IMR-90 (cell line): ENCODE measurements around the gene ISCU. TPM values are rescaled to one million over a fixed set of nuclear protein-coding genes. Genes with fewer than 3 reads are reported as not detected.
"Not testable (repeated sequence)": the region's sequence is repeated elsewhere in the genome, so short reads cannot be mapped to it uniquely, and the experiment has no call there.

ENCODE experiments used
- ATAC-seq: fragments of 200-7000 bp; cut with Tn5 transposase; 2 replicates; pipeline ENCODE4 v1.9.1; 2020; ENCODE audit warnings: low read depth, mild to moderate bottlenecking, moderate library complexity
- BruUV-seq: library from RNA; stranded (reverse); fragments of 400-500 nt; replicated peaks from 2 replicates; lab custom pipeline; 2021; lab: Mats Ljungman, UMichigan
- CTCF ChIA-PET: fragments of 300-600 bp; formaldehyde crosslinking; extraction: SDS; loops from one replicate; lab custom pipeline; 2021; ENCODE audit warnings: antibody characterized with exemption; lab: Yijun Ruan, JAX
- POLR2A ChIA-PET: fragments of 300-600 bp; sonication (Branson Sonifier 250); formaldehyde crosslinking; loops from one replicate; lab custom pipeline; 2022; ENCODE audit warnings: antibody characterized with exemption; ENCODE audit not compliant: unreplicated experiment; lab: Charles Lee
- DNase-seq: peaks from one replicate; pipeline ENCODE4 v3.0.0; 2013
- H2AFZ ChIP-seq: replicated peaks from 2 replicates; pipeline ENCODE3; 2013; ENCODE audit warnings: low read length, mild to moderate bottlenecking; ENCODE audit not compliant: poor library complexity
- H2AK5ac ChIP-seq: 2 replicates; pipeline ENCODE4 v1.6.1; 2013; ENCODE audit warnings: low read depth, low read length, inconsistent platforms
- H2AK9ac ChIP-seq: replicated peaks from 2 replicates; pipeline ENCODE3; 2013; ENCODE audit warnings: mild to moderate bottlenecking, low read depth, low read length, moderate library complexity; ENCODE audit not compliant: poor library complexity
- H2BK120ac ChIP-seq: 2 replicates; pipeline ENCODE4 v1.6.1; 2013; ENCODE audit warnings: low read depth, low read length, inconsistent platforms
- H2BK15ac ChIP-seq: 3 replicates; pipeline ENCODE4 v1.6.1; 2013; ENCODE audit warnings: low read depth, low read length, inconsistent platforms
- H2BK20ac ChIP-seq: 2 replicates; pipeline ENCODE4 v1.6.1; 2013; ENCODE audit warnings: low read depth, mild to moderate bottlenecking, inconsistent platforms, low read length, moderate library complexity
- H2BK5ac ChIP-seq: 2 replicates; pipeline ENCODE4 v1.6.1; 2013; ENCODE audit warnings: mild to moderate bottlenecking, low read depth, low read length, inconsistent platforms; ENCODE audit not compliant: poor library complexity, severe bottlenecking
- H3K14ac ChIP-seq: replicated peaks from 2 replicates; pipeline ENCODE4 v1.6.1; 2013; ENCODE audit warnings: low read depth, low read length, inconsistent platforms
- H3K18ac ChIP-seq: 2 replicates; pipeline ENCODE4 v1.6.1; 2013; ENCODE audit warnings: low read depth, low read length, control low read depth
- H3K23ac ChIP-seq: 2 replicates; pipeline ENCODE4 v1.6.1; 2013; ENCODE audit warnings: low read depth, low read length, inconsistent platforms
- H3K27ac ChIP-seq: 2 replicates; pipeline ENCODE4 v1.5.1; 2013; ENCODE audit warnings: mild to moderate bottlenecking, control low read depth, low read length; ENCODE audit not compliant: insufficient read depth
- H3K27me3 ChIP-seq: 2 replicates; pipeline ENCODE4 v1.6.1; 2013; ENCODE audit warnings: low read length; ENCODE audit not compliant: control insufficient read depth, insufficient read depth
- H3K36me3 ChIP-seq: 2 replicates; pipeline ENCODE4 v1.6.1; 2013; ENCODE audit warnings: low read length, mixed read lengths; ENCODE audit not compliant: control insufficient read depth, insufficient read depth
- H3K4ac ChIP-seq: 2 replicates; pipeline ENCODE4 v1.6.1; 2013; ENCODE audit warnings: low read depth, low read length, inconsistent platforms
- H3K4me1 ChIP-seq: 2 replicates; pipeline ENCODE4 v1.6.1; 2013; ENCODE audit warnings: low read length, mixed read lengths; ENCODE audit not compliant: control insufficient read depth, insufficient read depth
- H3K4me2 ChIP-seq: 2 replicates; pipeline ENCODE4 v1.6.1; 2013; ENCODE audit warnings: low read depth, mild to moderate bottlenecking, control low read depth, low read length, moderate library complexity
- H3K4me3 ChIP-seq: 2 replicates; pipeline ENCODE4 v1.5.1; 2013; ENCODE audit warnings: low read depth, mild to moderate bottlenecking, control low read depth, low read length, moderate library complexity; ENCODE audit not compliant: insufficient read depth
- H3K56ac ChIP-seq: 2 replicates; pipeline ENCODE4 v1.6.1; 2013; ENCODE audit warnings: low read length, inconsistent platforms; ENCODE audit not compliant: insufficient read depth; ENCODE audit errors: extremely low read depth
- H3K79me1 ChIP-seq, 2 experiments: 2 replicates each; pipeline ENCODE4 v1.6.1; 2013; ENCODE audit warnings: low read length in 2 of 2, inconsistent platforms in 1 of 2, low read depth in 1 of 2
- H3K9ac ChIP-seq: 2 replicates; pipeline ENCODE4 v1.6.1; 2013; ENCODE audit warnings: low read depth, low read length, control low read depth
- H3K9me1 ChIP-seq: 2 replicates; pipeline ENCODE4 v1.6.1; 2013; ENCODE audit warnings: low read length, inconsistent platforms; ENCODE audit not compliant: insufficient read depth
- H3K9me3 ChIP-seq: 2 replicates; pipeline ENCODE4 v1.6.1; 2013; ENCODE audit warnings: low read length; ENCODE audit not compliant: control insufficient read depth, insufficient read depth
- H4K20me1 ChIP-seq: 2 replicates; pipeline ENCODE4 v1.6.1; 2013; ENCODE audit warnings: low read length, inconsistent platforms; ENCODE audit not compliant: insufficient read depth
- H4K5ac ChIP-seq: 2 replicates; pipeline ENCODE4 v1.6.1; 2013; ENCODE audit warnings: mild to moderate bottlenecking, low read depth, low read length, control low read depth
- H4K8ac ChIP-seq, 2 experiments: 2 replicates each; pipeline ENCODE4 v1.6.1; 2013; ENCODE audit warnings: low read depth in 2 of 2, low read length in 2 of 2, control low read depth in 1 of 2, inconsistent platforms in 1 of 2
- H4K91ac ChIP-seq: 2 replicates; pipeline ENCODE4 v1.6.1; 2013; ENCODE audit warnings: low read depth, low read length, inconsistent platforms; ENCODE audit not compliant: insufficient read depth
- WGBS, 2 experiments: methylation state at CpG; one replicate each; pipeline versions ENCODE4 v1.1.5 to v1.1.7; 2013; ENCODE audit warnings: missing lambda C conversion rate in 2 of 2; ENCODE audit not compliant: insufficient read length in 1 of 2; ENCODE audit errors: extremely low coverage in 2 of 2; 5-methylcytosine and 5-hydroxymethylcytosine counted together
- dilution Hi-C: fragments of 300-500 bp; cut with HindIII; formaldehyde crosslinking; loops from one replicate; pipeline ENCODE4 v1.14.3; 2018; ENCODE audit warnings: low sequenced_read_pairs; ENCODE audit not compliant: unreplicated experiment
- in situ Hi-C: fragments of 300-500 bp; cut with MboI; formaldehyde crosslinking; loops from 3 replicates; pipeline ENCODE4 v1.14.3; 2019; ENCODE audit warnings: low sequenced_read_pairs, inconsistent platforms, mixed read lengths
- intact Hi-C: fragments of 100-400 bp; cut with micrococcal nuclease; formaldehyde crosslinking; loops from 2 replicates; pipeline ENCODE4 v1.10.0; 2022
- polyA plus RNA-seq, 3 experiments: library from polyadenylated mRNA; depleted of rRNA; stranded (reverse); fragments of >200 nt; gene quantifications; 2 replicates each; pipeline ENCODE4 v1.2.3, GENCODE V29; 2012; ENCODE audit warnings: low replicate concordance in 1 of 3
- total RNA-seq: library from RNA; depleted of rRNA; stranded (reverse); fragments of >200 nt; gene quantifications from 2 replicates; pipeline ENCODE4 v1.2.3, GENCODE V29; 2012; rRNA removed

ISCU gene
- total and polyA plus RNA-seq, 2 of the 4 experiments (the other 2 are of a cell fraction) = 52.7 to 87.2 TPM

DNA sequence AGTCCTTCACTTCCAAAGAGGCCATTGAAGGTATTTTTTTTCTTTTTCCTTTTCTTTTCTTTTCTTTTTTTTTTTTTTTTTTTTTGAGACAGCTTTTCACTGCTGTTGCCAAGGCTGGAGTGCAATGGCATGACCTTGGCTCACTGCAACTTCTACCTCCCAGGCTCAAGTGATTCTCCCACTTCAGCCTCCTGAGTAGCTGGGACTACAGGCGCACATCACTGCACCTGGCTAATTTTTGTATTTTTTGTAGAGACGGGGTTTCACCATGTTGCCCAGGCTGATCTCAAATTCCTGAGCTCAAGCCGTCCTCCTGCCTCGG is 56.5 kb downstream of the ISCU start:
- H3K36me3 ChIP-seq, dilution Hi-C loops, H3K56ac ChIP-seq, POLR2A ChIA-PET, H3K4me3 ChIP-seq, H3K9me1 ChIP-seq, BruUV-seq, H3K18ac ChIP-seq, ATAC-seq, H3K27ac ChIP-seq, H4K20me1 ChIP-seq, H2BK120ac ChIP-seq, H3K14ac ChIP-seq, H3K4ac ChIP-seq, H4K5ac ChIP-seq, H4K8ac ChIP-seq, H2BK20ac ChIP-seq, H3K9ac ChIP-seq, H3K27me3 ChIP-seq, H2BK15ac ChIP-seq, H3K4me1 ChIP-seq, H2AK5ac ChIP-seq, H3K23ac ChIP-seq, H2BK5ac ChIP-seq, H4K91ac ChIP-seq, H3K9me3 ChIP-seq, H3K79me1 ChIP-seq, H2AK9ac ChIP-seq, H3K4me2 ChIP-seq, H2AFZ ChIP-seq, DNase-seq: not testable (repeated sequence)
- CTCF ChIA-PET = interaction anchor here (0.5 to 2.1 kb wide), 7 partner anchors 21 to 184 kb away, joined by 3 to 37 read pairs (median 6); partner anchors contain the start of gene TMEM119
- in situ Hi-C loops (loop anchor here (5.0 kb wide), 1 partner anchor 52 kb away; no protein-coding TSS in a partner anchor), intact Hi-C loops (loop anchor here (1.0 kb wide), 2 partner anchors 49 to 56 kb away; no protein-coding TSS in a partner anchor)
- 100% methylated on average over 1 of the region's 4 CpGs; no CpG with 5 or more reads in 1 of the 2 experiments for WGBS, 2 experiments

Other genes starting within 250 kb of the ISCU start
- gene CMKLR1, start 223.3 kb upstream of the ISCU start, total RNA-seq = not detected in 2 replicates
- gene CMKLR1, start 223.3 kb upstream of the ISCU start, polyA plus RNA-seq (2012; rRNA removed) = not detected in 2 replicates
- 10.8 and 11.3 TPM in 2 replicates for gene FICD, start 47.3 kb upstream of the ISCU start, total RNA-seq
- gene FICD, start 47.3 kb upstream of the ISCU start, polyA plus RNA-seq (2012; rRNA removed) = 4.0 and 4.2 TPM in 2 replicates
- gene SART3, start 1.4 kb upstream of the ISCU start, total RNA-seq = 37.8 and 61.7 TPM in 2 replicates
- gene SART3, start 1.4 kb upstream of the ISCU start, polyA plus RNA-seq (2012; rRNA removed) = 19.8 and 22.6 TPM in 2 replicates
- 6.7 and 8.1 TPM in 2 replicates for gene TMEM119, start 35.5 kb downstream of the ISCU start, total RNA-seq
- gene TMEM119, start 35.5 kb downstream of the ISCU start, polyA plus RNA-seq (2012; rRNA removed) = 8.4 and 9.2 TPM in 2 replicates
- 2.8 and 3.2 TPM in 2 replicates for gene SELPLG, start 71.3 kb downstream of the ISCU start, total RNA-seq
- 10.8 and 13.9 TPM in 2 replicates for gene SELPLG, start 71.3 kb downstream of the ISCU start, polyA plus RNA-seq (2012; rRNA removed)
- 1,042 and 1,100 TPM in 2 replicates for gene CORO1C, start 168.9 kb downstream of the ISCU start, total RNA-seq
- 591 and 675 TPM in 2 replicates for gene CORO1C, start 168.9 kb downstream of the ISCU start, polyA plus RNA-seq (2012; rRNA removed)